ENCODE results near the gene FGD6.

The FGD6 gene

GRCh38 chr12:95129115-95129514, 88.2 kb downstream of the FGD6 start:
- Histone ChIP-seq H3K27me3 (ENCODE audit: low read length) (no peaks in the 10 kb centered on the region), H3K79me2 (ENCODE audit: insufficient read depth, low read length) (no peaks in the 10 kb centered on the region), H3K9ac (ENCODE audit: low read length) (no peak overlapping the region), H3K9me2 (replicated peaks; ENCODE audit: insufficient read depth, low read length) (no peaks in the 10 kb centered on the region), H3K4me2 (ENCODE audit: low read depth, low read length, poor library complexity, severe bottlenecking) (no peak overlapping the region), H2AFZ (ENCODE audit: low read depth, low read length, severe bottlenecking) (no peak overlapping the region), H4K20me1 (ENCODE audit: low read depth, low read length) (no peaks in the 10 kb centered on the region), H3K4me3 (ENCODE audit: insufficient read depth, low read length, poor library complexity, severe bottlenecking) (no peak overlapping the region), H3K36me3 (ENCODE audit: low read length) (no peaks in the 10 kb centered on the region), H3K9me3 (ENCODE audit: insufficient read depth, low read length) (no peaks in the 10 kb centered on the region), H3F3A (ENCODE audit: insufficient read depth) (no peaks in the 10 kb centered on the region), H3K27ac (ENCODE audit: low read depth, low read length) (no peak overlapping the region)
- TF ChIP-seq, protein P1, sequence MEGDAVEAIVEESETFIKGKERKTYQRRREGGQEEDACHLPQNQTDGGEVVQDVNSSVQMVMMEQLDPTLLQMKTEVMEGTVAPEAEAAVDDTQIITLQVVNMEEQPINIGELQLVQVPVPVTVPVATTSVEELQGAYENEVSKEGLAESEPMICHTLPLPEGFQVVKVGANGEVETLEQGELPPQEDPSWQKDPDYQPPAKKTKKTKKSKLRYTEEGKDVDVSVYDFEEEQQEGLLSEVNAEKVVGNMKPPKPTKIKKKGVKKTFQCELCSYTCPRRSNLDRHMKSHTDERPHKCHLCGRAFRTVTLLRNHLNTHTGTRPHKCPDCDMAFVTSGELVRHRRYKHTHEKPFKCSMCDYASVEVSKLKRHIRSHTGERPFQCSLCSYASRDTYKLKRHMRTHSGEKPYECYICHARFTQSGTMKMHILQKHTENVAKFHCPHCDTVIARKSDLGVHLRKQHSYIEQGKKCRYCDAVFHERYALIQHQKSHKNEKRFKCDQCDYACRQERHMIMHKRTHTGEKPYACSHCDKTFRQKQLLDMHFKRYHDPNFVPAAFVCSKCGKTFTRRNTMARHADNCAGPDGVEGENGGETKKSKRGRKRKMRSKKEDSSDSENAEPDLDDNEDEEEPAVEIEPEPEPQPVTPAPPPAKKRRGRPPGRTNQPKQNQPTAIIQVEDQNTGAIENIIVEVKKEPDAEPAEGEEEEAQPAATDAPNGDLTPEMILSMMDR (IDR thresholded peaks at IDR 0.05; ENCODE audit: insufficient read depth, low read length, poor library complexity, severe bottlenecking) = no peak
- no peak for TF ChIP-seq EZH2phosphoT487 (conservative IDR thresholded peaks at IDR 0.05; ENCODE audit: low read length)

DNA sequence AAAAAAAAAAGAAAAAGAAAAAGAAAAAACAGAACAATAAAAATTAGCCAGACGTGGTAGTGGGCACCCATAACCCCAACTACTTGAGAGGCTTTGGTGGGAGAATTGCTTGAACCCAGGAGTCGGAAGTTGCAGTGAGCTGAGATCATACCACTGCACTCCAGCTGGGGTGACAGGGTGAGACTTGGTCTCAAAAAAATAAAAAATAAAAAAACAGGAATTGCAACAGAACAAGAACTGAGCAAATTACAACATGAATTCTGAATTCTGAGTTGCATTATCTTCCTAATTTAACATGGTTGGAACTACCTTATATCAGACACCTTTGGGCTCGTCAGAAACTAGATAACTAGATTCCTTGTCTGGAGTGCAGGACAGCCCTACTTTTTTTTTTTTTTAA, 90.5 kb downstream of the FGD6 start:
- no peaks in the 10 kb centered on the region for H4K20me1 ChIP-seq (ENCODE audit: low read depth, low read length)
- no peaks in the 10 kb centered on the region for H3K36me3 ChIP-seq (ENCODE audit: low read length)
- H3K4me3 ChIP-seq (ENCODE audit: insufficient read depth, low read length, poor library complexity, severe bottlenecking) = no peak overlapping the region

GRCh38 chr12:95126076-95126475, 91.2 kb downstream of the FGD6 start:
- no peak overlapping the region for H3K27ac ChIP-seq (ENCODE audit: low read depth, low read length)

More for the DNA sequence above, 90.5 kb downstream of the FGD6 start:
- H3F3A ChIP-seq (ENCODE audit: insufficient read depth) = no peaks in the 10 kb centered on the region
- TF ChIP-seq, protein P1 (IDR thresholded peaks at IDR 0.05; ENCODE audit: insufficient read depth, low read length, poor library complexity, severe bottlenecking) = no peak
- TF ChIP-seq EZH2phosphoT487 (conservative IDR thresholded peaks at IDR 0.05; ENCODE audit: low read length) = no peak
- no peak overlapping the region for H3K4me2 ChIP-seq (ENCODE audit: low read depth, low read length, poor library complexity, severe bottlenecking)
- H3K27me3 ChIP-seq (ENCODE audit: low read length) = no peaks in the 10 kb centered on the region
- H3K9me2 ChIP-seq (replicated peaks; ENCODE audit: insufficient read depth, low read length) = no peaks in the 10 kb centered on the region
- H3K9me3 ChIP-seq (ENCODE audit: insufficient read depth, low read length) = no peaks in the 10 kb centered on the region
- no peak overlapping the region for H3K27ac ChIP-seq (ENCODE audit: low read depth, low read length)
- H2AFZ ChIP-seq (ENCODE audit: low read depth, low read length, severe bottlenecking) = no peak overlapping the region
- no peaks in the 10 kb centered on the region for H3K79me2 ChIP-seq (ENCODE audit: insufficient read depth, low read length)
- H3K9ac ChIP-seq (ENCODE audit: low read length) = no peak overlapping the region

More at GRCh38 chr12:95126076-95126475, 91.2 kb downstream of the FGD6 start:
- no peaks in the 10 kb centered on the region for H4K20me1 ChIP-seq (ENCODE audit: low read depth, low read length)
- no peaks in the 10 kb centered on the region for H3K9me2 ChIP-seq (replicated peaks; ENCODE audit: insufficient read depth, low read length)
- H3K9me3 ChIP-seq (ENCODE audit: insufficient read depth, low read length) = no peaks in the 10 kb centered on the region
- H3K4me3 ChIP-seq (ENCODE audit: insufficient read depth, low read length, poor library complexity, severe bottlenecking) = no peak overlapping the region
- TF ChIP-seq, protein P1 (IDR thresholded peaks at IDR 0.05; ENCODE audit: insufficient read depth, low read length, poor library complexity, severe bottlenecking) = no peak
- no peak for TF ChIP-seq EZH2phosphoT487 (conservative IDR thresholded peaks at IDR 0.05; ENCODE audit: low read length)
- no peak overlapping the region for H3K9ac ChIP-seq (ENCODE audit: low read length)
- H3K79me2 ChIP-seq (ENCODE audit: insufficient read depth, low read length) = no peaks in the 10 kb centered on the region
- no peaks in the 10 kb centered on the region for H3K36me3 ChIP-seq (ENCODE audit: low read length)
- no peak overlapping the region for H2AFZ ChIP-seq (ENCODE audit: low read depth, low read length, severe bottlenecking)
- no peak overlapping the region for H3K4me2 ChIP-seq (ENCODE audit: low read depth, low read length, poor library complexity, severe bottlenecking)
- H3K27me3 ChIP-seq (ENCODE audit: low read length) = no peaks in the 10 kb centered on the region
- H3F3A ChIP-seq (ENCODE audit: insufficient read depth) = no peaks in the 10 kb centered on the region

All from SU-DHL-6 (cell line).